Stimulated activated CD8-positive, alpha-beta memory T cell treated with anti-CD3 and anti-CD28 coated beads, Interleukin-15, amount 100 ng/mL, for 1 hour (primary cell): Measurements from ENCODE around the gene GABPB2.

Source experiments
- DNase-seq: peaks from one replicate; pipeline ENCODE4 v3.0.0-alpha.2; 2020; ENCODE audit warnings: low read depth

GABPB2 gene

GRCh38 chr1:151070474-151071276, at the start of gene GABPB2:
Gene GABPB2 (plus strand): TSS chr1:151070761. CDS start chr1:151088190, 17,429 bp downstream.
- DNase-seq: peak; percentile 64

DNA sequence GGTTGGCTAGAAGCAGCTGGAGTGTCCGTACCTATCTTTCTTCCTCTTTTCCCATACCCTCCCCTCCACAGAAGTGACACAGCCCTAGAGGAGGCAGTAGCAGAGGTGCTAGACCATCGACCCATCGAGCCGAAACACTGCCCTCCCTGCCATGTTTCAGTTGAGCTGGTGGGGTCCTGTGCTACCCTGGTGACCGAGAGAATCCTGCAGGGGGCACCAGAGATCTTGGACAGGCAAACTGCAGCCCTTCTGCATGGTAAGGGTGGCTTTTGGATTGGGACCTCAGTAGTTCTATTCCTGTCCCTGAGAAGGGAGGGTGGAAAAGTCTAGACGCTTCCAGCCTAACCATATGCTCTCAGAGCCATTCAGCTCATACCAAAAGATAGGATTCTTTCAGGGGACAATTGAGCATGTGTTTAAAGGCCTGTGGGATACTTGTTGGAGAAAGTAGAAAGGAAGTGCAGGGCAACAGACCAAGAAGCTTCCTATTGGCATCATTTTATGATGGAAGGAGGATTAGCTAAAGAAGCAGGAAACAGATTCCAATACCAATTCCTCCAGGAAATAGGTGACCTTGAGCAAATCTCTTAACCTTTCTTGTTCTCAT, 45.9 kb upstream of the GABPB2 start:
- peak; percentile 86 for DNase-seq

DNA sequence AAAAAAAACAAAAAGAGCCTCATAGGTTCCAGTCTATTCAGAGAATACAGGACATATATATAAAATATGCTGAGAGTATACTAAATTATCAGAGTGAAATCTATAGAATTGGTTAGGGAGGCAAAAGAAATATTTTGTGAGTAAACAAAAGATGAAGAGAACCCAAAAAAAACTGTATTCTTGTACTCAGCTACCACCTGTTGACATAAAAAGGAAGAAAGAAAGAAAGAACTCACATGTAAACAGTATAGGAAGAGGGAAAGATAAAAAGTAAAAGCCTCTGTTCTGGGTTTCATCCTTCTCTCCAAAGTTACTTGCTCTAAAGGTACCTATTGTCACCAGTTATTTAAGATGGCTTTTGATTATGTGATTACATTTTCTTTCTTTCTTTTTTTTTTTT, 44.1 kb upstream of the GABPB2 start:
- no peak for DNase-seq

DNA sequence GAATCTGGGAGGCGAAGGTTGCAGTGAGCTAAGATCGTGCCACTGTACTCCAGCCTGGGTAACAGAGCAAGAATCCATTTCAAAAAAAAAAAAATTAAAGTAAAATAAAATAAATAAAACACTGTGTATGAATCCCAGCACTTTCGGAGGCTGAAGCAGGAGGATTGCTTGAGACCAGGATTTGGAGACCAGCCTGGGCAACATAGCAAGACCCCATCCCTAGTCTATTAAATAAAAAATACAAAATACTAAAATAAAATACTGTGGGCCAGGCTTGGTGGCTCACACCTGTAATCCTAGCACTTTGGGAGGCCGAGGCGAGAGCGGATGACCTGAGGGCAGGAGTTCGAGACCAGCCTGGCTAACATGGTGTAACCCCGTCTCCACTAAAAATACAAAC, 38.4 kb upstream of the GABPB2 start:
- no peak for DNase-seq

DNA sequence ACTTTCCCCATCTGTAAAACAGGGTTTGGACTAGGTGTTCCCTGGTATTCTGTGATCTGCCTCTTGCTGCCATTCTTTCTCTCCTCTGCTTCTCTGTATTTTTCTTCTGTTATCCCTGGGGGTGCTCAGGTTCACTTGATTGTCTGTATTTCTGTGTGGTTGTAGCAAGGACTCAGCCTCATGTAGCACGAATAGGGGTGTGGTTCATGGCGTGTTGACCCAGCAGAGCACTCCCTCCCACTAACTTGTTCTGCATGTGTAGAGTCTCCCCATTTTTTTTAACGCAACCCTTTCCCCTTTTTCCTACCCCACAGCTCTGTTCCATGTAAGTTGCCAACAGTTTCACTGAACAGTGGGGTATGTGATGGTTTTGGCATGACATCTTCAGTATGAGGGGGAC, 35.4 kb upstream of the GABPB2 start:
- no peak for DNase-seq

GRCh38 chr1:151036356-151036755, 34.2 kb upstream of the GABPB2 start, which contains the start of gene BNIPL:
Gene BNIPL (plus strand): TSS chr1:151036586. CDS start chr1:151036726, 140 bp downstream.
- no peak for DNase-seq

- DNase-seq: no peak
These were observed 33.5 kb upstream of the GABPB2 start for GRCh38 chr1:151037032-151037431.

DNA sequence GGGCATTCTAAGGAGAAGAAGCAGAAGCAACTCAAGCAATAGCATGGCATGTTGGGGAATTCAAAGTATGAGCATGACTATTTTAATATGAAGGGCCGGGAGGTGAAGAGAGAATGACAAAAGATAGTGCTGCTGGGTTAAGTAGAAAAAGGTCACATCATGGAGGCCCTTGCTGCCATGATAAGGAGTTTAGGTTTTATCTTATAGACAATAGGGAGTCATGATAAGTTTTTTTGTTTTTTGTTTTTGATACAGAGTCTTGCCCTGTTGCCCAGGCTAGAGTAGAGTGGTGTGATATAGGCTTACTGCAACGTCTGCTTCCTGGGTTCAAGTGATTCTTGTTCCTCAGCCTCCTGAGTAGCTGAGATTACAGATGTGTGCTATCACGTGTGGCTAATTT, 31.0 kb upstream of the GABPB2 start:
- no peak for DNase-seq

- DNase-seq: no peak
These were observed 27.4 kb upstream of the GABPB2 start for GRCh38 chr1:151043163-151043562.

GRCh38 chr1:151047591-151047924, 23.0 kb upstream of the GABPB2 start, which contains the start of gene C1orf56:
Gene C1orf56 (plus strand): TSS chr1:151047751. CDS start chr1:151047848, 97 bp downstream.
- DNase-seq: no peak

DNA sequence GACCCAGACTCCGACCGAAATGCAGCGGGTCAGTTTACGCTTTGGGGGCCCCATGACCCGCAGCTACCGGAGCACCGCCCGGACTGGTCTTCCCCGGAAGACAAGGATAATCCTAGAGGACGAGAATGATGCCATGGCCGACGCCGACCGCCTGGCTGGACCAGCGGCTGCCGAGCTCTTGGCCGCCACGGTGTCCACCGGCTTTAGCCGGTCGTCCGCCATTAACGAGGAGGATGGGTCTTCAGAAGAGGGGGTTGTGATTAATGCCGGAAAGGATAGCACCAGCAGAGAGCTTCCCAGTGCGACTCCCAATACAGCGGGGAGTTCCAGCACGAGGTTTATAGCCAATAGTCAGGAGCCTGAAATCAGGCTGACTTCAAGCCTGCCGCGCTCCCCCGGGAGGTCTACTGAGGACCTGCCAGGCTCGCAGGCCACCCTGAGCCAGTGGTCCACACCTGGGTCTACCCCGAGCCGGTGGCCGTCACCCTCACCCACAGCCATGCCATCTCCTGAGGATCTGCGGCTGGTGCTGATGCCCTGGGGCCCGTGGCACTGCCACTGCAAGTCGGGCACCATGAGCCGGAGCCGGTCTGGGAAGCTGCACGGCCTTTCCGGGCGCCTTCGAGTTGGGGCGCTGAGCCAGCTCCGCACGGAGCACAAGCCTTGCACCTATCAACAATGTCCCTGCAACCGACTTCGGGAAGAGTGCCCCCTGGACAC, 22.5 kb upstream of the GABPB2 start:
- no peak for DNase-seq

GRCh38 chr1:151048645-151049032, 21.9 kb upstream of the GABPB2 start:
- DNase-seq: no peak

DNA sequence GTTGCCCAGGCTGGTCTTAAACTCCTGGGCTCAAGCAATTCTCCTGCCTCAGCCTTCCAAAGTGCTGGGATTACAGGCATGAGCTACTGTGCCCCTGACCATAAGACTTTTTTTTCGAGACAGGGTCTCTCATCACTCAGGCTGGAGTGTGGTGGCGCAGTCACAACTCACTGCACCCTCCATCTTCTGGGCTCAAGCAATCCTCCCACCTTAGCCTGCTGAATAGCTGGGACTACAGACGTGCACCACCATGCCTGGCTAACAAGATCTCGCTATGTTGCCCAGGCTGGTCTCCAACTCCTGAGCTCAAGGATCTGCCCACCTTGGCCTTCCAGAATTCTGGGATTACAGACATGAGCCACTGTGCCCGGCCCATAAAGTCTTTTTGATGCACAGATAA, 21.1 kb upstream of the GABPB2 start:
- no peak for DNase-seq

- no peak for DNase-seq
These were observed 20.4 kb upstream of the GABPB2 start for GRCh38 chr1:151050051-151050688.

DNA sequence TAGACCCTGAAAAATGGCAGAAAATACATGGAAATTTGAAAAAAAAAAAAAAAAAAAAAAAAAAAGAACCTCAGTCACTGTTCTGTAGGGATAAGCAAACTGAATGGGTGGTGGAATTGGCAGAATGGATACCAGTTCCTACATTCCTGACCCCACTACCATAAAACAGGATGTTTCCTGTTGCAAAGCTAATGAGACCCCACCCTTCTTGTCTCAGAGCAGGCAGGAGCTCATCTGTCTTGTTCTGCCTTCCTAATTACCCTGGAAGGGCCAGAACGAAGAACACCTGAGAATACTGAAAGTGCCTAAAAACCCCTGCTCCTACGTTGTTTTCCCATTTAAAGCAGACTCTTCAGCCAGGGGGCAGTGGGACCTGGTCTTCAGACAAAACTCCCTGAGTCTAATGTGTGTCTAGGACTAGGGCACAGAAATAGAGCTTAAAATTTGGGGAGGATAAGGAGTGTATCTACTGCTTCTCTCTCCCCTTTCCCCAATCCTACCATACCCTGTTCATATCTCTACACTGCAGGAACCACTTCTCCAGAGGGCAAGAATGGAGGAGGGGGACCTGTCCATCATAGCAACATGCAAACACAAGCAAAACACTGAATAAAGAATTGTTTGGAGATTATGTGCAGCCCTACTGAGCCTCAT, 19.1 kb upstream of the GABPB2 start:
- DNase-seq: no peak

- no peak for DNase-seq
These were observed 15.5 kb upstream of the GABPB2 start for GRCh38 chr1:151054971-151055547.

DNA sequence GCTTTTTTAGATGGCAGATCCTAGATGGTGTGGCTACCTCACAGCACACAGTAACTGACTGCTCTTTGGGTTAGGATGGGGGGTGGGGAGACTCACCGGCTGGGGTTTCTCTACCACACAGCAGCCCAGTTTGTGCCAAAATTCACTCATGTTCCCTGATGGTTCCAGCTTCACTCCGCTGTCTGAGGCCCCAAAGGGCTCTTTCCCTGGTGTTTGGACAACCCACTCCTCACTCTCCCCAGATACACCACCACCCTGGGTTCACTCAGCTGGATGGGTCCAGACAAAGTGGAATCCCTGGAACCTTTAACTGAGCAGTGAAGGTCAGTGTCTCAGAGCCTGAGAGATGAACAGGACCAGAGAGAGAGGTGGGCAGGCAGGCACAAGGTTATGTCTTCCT, 15.0 kb upstream of the GABPB2 start:
- DNase-seq: no peak

GRCh38 chr1:151056149-151056548, 14.4 kb upstream of the GABPB2 start:
- no peak for DNase-seq

- no peak for DNase-seq
These were observed 11.9 kb upstream of the GABPB2 start for GRCh38 chr1:151058692-151059091.

DNA sequence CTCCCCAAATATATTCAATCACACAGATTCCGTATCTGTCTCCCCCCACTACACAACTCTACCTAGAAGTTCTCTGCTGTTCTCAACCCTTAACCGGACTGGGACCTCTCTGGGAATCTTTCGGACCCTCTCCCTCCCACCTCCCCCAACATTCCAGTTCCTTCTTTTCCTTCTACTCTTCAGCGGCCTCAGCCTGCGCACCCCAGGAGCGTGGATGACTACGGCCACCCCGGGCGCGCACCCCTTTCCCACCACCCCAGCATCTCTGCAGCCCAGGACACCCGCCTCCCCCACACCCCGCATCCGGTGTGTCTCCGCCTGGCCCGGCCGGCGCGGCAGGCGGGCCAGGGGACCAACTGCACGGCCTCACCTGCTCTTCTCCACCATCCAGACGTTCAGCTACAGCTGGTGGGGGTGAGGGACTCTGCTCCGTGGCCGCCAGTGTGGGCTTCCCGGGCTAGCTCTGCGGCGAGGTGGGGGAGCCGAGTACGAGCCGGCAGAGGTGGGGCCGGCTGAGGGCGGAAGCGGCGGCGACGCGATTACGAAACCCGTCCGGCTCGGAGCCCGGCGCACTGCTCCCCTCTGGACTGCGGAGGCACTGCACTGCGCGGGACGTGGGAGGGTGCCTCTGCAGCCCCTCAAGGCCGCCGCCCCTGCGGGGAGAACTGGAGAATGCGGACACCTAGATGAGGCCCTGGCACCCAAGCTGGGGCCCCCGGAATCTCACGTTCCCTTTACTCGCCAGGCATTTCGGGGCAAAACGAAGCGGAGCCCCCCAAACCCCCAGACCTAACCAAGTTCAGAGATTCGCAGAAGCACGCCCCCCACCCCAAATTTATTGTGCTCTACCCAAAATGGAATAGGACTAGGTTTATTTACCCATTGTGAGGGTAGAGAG, 11.2 kb upstream of the GABPB2 start, which contains the start of gene CDC42SE1:
Gene CDC42SE1, minus strand, starts transcription at position 514 of the 898 bp plus-strand sequence. CDS start 3,892 bp downstream, outside the sequence.
- peak; percentile 73 for DNase-seq
